ENCODE measurements around the gene KREMEN2. TPM values are rescaled to one million over a fixed set of nuclear protein-coding genes. Genes with fewer than 3 reads are reported as not detected.

The KREMEN2 gene, protein sequence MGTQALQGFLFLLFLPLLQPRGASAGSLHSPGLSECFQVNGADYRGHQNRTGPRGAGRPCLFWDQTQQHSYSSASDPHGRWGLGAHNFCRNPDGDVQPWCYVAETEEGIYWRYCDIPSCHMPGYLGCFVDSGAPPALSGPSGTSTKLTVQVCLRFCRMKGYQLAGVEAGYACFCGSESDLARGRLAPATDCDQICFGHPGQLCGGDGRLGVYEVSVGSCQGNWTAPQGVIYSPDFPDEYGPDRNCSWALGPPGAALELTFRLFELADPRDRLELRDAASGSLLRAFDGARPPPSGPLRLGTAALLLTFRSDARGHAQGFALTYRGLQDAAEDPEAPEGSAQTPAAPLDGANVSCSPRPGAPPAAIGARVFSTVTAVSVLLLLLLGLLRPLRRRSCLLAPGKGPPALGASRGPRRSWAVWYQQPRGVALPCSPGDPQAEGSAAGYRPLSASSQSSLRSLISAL
- total RNA-seq = under 1 TPM in 1 of 2 donors, not detected in 1; 0.15 TPM
- polyA plus RNA-seq = under 1 TPM; 0.06 to 0.14 TPM
- long read RNA-seq, donor 1 = 0 reads
- long read RNA-seq, donor 2 = 0 reads
- long read RNA-seq, donor 3 = 0 reads
- long read RNA-seq, donor 4 = 0 reads
- long read RNA-seq, donor 5 = 0 reads

DNA sequence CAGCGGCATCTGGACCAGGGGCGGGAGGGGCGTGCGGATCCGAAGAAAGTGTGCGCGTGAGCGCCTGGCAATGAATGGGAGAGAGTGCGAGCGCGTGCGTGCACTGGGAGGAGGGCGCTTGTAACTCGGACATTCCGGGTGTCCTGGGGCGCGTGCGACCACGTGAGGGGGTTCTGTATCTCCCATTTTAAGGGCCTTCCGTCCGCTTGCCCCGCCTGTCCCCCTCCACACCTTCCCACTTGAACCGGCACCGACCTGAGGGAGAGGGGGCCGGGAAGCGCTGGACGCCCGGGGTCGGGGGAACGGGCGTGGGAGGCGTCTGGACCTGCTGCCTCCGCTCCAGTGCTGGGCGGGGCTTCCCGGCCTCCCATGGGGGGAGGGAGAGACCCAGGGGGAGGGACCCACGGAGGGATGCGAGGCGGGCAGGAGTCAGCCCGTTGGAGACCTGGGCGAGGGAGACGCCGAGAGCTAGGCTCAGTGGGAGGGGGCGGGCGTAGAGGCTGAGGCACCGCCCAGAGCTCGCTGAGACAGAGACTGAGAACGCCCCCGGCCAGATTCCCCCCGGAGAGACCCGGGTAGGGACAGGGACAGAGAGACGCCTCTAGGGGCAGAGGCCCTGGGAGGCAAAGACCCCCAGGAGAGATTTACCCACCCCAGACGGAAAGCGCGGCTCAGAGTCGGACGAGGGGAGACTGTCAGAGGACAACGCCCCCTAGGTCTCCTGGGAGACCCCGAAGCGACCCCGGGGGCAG is at the start of gene KREMEN2:
Gene KREMEN2 (plus strand): TSS at position 553 of the 752 bp plus-strand sequence. CDS start 246 bp downstream, outside the sequence.
- Histone ChIP-seq H3K27me3 (ENCODE audit: control insufficient read depth in 3 of 3, insufficient read depth in 3 of 3, low read length in 2 of 3) (peaks cover 7 to 50% (median 33%) of the 10 kb centered on the region in 3 donors), H3K27ac (ENCODE audit: low read depth in 1 of 2, low read length in 1 of 2) (no peak within 1 kb of the TSS), H3K4me1 (ENCODE audit: control insufficient read depth in 5 of 5, insufficient read depth in 5 of 5, low read length in 5 of 5) (peaks cover 0 to 34% (median 6%) of the 10 kb centered on the region in 5 donors), H3K9ac (ENCODE audit: insufficient read depth in 1 of 2, low read length in 2 of 2) (no peak within 1 kb of the TSS), H3K36me3 (ENCODE audit: control insufficient read depth in 4 of 4, insufficient read depth in 4 of 4, low read length in 4 of 4) (no peaks in the 10 kb centered on the region), H3K9me3 (ENCODE audit: control insufficient read depth in 4 of 4, insufficient read depth in 3 of 4, low read length in 3 of 4) (no peaks in the 10 kb centered on the region), H3K4me3 (no peak within 1 kb of the TSS)
- no peak for DNase-seq
- ATAC-seq (ENCODE audit: insufficient read depth, low FRiP score) = no peak
- TF ChIP-seq, protein P1, sequence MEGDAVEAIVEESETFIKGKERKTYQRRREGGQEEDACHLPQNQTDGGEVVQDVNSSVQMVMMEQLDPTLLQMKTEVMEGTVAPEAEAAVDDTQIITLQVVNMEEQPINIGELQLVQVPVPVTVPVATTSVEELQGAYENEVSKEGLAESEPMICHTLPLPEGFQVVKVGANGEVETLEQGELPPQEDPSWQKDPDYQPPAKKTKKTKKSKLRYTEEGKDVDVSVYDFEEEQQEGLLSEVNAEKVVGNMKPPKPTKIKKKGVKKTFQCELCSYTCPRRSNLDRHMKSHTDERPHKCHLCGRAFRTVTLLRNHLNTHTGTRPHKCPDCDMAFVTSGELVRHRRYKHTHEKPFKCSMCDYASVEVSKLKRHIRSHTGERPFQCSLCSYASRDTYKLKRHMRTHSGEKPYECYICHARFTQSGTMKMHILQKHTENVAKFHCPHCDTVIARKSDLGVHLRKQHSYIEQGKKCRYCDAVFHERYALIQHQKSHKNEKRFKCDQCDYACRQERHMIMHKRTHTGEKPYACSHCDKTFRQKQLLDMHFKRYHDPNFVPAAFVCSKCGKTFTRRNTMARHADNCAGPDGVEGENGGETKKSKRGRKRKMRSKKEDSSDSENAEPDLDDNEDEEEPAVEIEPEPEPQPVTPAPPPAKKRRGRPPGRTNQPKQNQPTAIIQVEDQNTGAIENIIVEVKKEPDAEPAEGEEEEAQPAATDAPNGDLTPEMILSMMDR (IDR thresholded peaks at IDR 0.05; ENCODE audit: control extremely low read depth, extremely low read depth) = no peak
- WGBS, 2 donors = 1% methylated on average over 51 to 60 of the region's 60 CpGs

DNA sequence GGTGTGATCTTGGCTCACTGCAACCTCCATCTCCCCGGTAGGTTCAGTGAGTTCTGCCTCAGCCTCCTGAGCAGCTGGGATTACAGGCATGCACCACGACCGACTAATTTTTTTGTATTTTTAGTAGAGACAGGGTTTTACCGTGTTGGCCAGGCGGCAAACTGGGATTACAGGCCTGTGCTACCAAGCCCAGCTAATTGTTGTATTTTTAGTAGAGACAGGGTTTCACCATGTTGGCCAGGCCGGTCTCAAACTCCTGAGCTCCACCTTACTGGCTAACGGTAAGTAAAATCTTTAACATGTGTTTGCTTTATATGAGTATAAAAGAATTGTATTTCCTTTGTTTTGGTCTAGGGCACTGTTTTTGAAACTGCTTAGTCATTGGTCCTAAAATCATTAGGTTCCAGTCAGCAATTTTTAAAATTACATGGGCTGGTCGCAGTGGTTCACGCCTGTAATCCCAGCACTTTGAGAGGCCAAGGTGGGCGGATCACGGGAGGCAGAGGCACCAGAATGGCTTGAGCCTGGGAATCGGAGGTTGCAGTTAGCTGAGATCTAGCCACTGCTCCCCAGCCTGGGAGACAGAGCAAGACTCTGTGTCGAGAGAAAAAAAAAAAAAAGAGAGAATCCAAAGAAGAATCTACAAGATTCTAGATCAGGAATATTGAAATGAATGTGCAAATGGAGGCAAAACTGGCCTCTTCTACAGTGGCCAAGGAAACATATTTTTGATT is 48.7 kb upstream of the KREMEN2 start:
- DNase-seq = no peak
- Histone ChIP-seq H3K9me3 (ENCODE audit: control insufficient read depth in 4 of 4, insufficient read depth in 3 of 4, low read length in 3 of 4) (no peaks in the 10 kb centered on the region), H3K4me3 (no peak overlapping the region), H3K27me3 (ENCODE audit: control insufficient read depth in 3 of 3, insufficient read depth in 3 of 3, low read length in 2 of 3) (no peaks in the 10 kb centered on the region), H3K27ac (ENCODE audit: low read depth in 1 of 2, low read length in 1 of 2) (no peak overlapping the region), H3K9ac (ENCODE audit: insufficient read depth in 1 of 2, low read length in 2 of 2) (no peak overlapping the region), H3K36me3 (ENCODE audit: control insufficient read depth in 4 of 4, insufficient read depth in 4 of 4, low read length in 4 of 4) (peaks cover 0 to 12% (median 7%) of the 10 kb centered on the region in 4 donors), H3K4me1 (ENCODE audit: control insufficient read depth in 5 of 5, insufficient read depth in 5 of 5, low read length in 5 of 5) (peaks cover 0 to 14% (median 7%) of the 10 kb centered on the region in 5 donors)
- ATAC-seq (ENCODE audit: insufficient read depth, low FRiP score) = no peak
- 86 to 96% methylated on average over 13 of the region's 13 CpGs for WGBS, 2 donors
- TF ChIP-seq, protein P1 (IDR thresholded peaks at IDR 0.05; ENCODE audit: control extremely low read depth, extremely low read depth) = no peak

DNA sequence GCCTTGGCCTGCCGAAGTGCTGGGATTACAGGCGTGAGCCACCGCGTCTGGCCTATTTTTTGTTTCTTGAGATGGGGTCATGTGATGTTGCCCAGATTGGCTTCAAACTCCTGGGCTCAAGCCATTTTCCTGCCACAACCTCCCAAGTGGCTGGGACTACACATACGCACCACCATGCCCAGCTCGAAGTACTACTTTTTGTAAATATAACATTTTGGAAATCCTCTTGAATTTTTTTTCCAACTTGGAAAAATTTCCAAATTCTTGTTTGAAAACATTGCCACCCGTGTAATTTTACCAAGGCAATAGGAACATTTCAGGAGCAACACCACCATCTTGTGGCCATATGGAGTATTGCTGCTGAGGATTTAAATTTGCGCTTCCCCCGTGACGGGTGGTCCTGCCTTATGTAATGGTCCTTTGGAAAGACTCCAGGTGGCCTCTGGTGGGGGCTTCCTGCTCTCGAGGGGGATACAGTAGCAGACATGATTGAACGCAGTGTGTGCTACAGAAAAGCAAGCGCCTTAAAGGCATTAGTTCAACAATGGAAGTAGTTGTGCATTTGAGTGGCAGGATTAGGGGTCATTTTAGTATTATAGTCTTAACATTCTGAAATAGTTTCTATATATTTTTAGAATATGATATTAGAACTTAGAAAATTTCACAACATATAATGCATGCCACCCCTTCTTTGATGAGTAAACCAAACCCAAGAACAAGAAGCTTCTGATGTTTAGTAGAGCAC is 44.4 kb upstream of the KREMEN2 start:
- TF ChIP-seq, protein P1 (IDR thresholded peaks at IDR 0.05; ENCODE audit: control extremely low read depth, extremely low read depth) = peak; percentile 82
- Histone ChIP-seq H3K27me3 (ENCODE audit: control insufficient read depth in 3 of 3, insufficient read depth in 3 of 3, low read length in 2 of 3) (no peaks in the 10 kb centered on the region), H3K36me3 (ENCODE audit: control insufficient read depth in 4 of 4, insufficient read depth in 4 of 4, low read length in 4 of 4) (peaks cover 0 to 14% (median 4%) of the 10 kb centered on the region in 4 donors), H3K9ac (ENCODE audit: insufficient read depth in 1 of 2, low read length in 2 of 2) (no peak overlapping the region), H3K27ac (ENCODE audit: low read depth in 1 of 2, low read length in 1 of 2) (peak overlapping the region in 1 of 2 donors; percentile 44), H3K4me1 (ENCODE audit: control insufficient read depth in 5 of 5, insufficient read depth in 5 of 5, low read length in 5 of 5) (peaks cover 0 to 3% (median 2%) of the 10 kb centered on the region in 5 donors), H3K9me3 (ENCODE audit: control insufficient read depth in 4 of 4, insufficient read depth in 3 of 4, low read length in 3 of 4) (peaks cover 0 to 2% (median 0%) of the 10 kb centered on the region in 4 donors), H3K4me3 (no peak overlapping the region)
- DNase-seq (peak; percentile 79 to 89 (median 89)), ATAC-seq (ENCODE audit: insufficient read depth, low FRiP score) (no peak)
- 10 to 17% methylated on average over 13 of the region's 13 CpGs for WGBS, 2 donors
